Measurements from ENCODE around the gene DISC1.
"Not testable (repeated sequence)": the region's sequence is repeated elsewhere in the genome, so short reads cannot be mapped to it uniquely, and the experiment has no call there.

Gene DISC1

DNA sequence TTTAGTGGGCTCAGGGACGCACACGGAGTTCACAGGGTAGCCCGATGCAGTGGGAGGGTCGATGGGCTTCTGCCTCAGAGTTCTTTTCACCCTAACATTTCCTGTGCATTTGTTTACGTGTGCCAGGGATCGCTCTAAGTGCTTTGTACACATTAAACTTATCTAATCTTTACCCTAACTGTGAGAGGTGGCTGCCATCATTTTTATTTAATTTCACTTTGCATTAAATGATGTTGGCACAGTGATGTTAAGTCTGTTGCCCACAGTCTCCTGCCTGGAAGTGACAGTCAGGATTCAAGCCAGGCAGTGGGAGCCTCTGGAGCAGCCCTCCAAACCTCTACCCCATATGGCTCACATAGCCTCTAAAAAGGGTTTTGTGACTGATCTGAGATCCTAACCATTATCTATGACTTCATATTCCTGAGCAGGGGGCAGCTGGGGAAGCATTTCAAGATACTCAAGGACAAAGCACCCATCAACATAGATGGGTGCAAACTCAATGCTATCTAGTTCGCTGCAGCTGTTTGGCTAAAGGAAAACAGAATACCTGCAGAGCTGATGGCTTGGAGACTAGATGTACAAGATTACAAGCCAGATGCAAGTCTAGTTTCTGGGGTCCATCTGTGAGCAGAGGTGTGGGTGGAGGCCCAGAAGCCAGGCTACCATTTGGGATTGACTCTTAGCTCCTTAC, 303.8 kb downstream of the DISC1 start:
- DNase-seq (ENCODE audit: low read depth in 2 of 2), result no peak

DNA sequence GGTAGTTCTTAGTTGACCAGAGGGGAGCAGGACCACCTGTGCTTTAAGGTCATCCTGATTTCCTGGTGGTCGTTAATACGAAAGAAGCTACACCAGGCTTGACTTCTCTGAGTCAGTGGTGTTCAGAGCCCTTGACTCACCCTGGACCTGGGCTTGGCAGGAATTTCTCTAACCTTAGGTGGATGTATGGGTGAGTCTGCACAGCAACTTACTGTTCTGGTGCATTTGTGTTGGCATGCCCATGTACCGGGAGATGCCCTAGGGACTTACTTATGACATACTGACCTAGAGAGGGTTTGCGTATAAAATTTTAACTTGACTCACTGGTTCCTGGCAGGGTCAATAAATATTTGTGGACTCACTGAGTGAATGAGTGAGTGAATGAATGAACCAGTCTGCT, 304.6 kb downstream of the DISC1 start:
- no peak for DNase-seq (ENCODE audit: low read depth in 2 of 2)

DNA sequence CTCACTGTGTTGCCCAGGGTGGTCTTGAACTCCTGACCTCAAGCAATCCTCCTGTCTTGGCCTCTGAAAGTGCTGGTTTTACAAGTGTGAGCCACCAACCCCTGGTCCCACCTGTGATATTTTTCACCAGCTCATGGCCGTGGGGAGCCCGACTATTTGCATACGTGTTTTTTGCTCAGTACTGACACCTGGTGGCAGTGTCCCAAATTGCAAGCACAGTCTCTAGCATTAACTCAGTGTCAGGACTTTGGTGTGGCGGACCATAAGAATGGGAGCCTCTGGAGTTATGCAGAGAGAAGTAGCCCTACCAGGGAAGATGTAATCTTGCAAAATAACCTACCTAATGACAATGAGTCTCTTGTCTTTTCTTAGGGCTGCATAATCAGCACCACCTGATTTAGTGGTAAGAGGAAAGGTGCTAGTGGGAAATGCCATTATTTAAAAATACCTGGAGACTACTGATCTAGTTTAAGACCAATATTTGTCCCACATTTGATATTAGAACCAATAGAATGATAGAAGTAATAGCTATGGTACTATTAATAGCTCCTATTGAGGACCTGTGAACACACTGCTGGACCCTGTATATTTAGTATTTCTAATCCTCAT, 305.4 kb downstream of the DISC1 start:
- peak; percentile 11 to 23 for DNase-seq (ENCODE audit: low read depth in 2 of 2)

DNA sequence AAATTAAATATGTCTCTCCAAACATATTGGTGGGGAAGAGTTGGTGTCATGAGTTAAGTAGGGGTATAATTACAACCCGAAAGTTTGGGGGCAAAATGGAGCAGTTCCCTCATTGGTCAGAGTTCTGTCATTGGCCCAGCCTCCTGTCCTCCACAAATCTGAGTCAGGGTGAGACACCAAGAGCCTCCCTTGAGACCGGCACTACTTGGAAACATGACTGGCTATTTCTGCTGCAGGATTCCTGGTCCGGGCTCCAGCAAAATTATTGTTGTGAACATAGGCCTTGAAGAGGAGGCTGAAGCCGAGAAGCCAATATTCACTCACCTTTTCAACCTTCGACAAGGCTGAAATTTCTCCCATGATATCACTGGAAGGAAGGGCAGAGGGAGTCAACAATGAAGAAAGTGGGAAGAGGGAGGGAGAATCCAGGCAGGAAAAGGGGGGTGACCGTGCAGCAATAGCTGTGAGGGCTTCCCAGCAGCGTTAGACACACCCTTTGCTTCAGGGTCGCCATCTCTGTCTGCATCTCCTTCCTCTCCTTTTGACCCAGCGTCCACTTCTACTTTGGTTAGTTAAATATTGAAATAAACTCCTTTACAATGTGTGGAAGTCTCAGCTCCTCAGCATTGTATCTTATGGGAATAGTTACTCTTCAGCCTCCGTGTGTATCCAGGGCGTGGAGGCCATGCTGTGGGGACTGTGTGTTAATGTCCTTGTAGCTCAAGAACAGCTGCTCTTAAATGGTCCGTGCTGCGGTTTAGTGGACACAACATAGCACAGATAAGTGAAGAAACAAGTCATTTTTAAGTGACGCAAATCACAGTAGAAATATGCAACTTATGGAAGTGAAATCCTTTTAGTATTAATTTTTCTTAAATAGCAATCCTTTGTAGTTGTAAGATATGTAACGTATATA, 307.4 kb downstream of the DISC1 start:
- no peak for DNase-seq (ENCODE audit: low read depth in 2 of 2)

DNA sequence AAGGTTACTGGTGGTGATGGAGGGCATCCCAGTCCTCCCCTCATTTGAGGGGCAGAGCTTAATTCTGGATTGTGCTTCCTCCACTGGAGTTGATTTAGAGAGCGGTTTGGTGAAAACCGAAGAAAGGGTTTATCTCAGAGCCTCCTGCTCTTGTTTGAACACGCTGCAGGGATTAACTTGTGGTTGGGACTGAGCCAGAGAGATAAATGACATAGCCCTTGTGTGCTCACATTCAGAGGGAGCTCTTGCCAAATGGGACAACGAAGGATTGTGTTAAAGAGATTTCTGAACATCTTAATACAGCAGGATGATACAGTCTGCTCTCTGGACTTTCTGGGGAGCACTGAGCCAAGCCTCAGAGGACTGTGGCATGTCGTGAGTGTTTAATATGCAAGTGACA, 308.2 kb downstream of the DISC1 start:
- DNase-seq (ENCODE audit: low read depth in 2 of 2), result no peak

DNA sequence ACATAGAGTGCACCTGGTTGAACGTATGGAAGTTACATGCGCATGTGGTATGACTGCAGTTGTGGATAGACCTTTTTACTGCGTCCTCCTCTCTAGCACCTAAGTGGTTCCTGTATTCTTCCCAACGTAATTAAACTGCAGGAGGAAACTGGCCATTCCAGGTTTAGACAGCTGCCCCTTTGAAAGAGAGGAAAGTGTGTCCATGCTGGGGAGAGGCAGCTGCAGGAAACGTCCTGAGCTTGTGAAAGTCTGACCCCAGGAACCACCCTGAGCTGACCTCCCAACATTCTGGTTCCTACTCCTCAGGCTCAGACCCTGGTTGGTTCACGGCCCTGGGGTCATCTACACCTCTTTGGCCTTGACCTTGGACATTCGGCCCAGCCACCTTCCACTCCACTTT, 309.3 kb downstream of the DISC1 start:
- DNase-seq (ENCODE audit: low read depth in 2 of 2), result no peak

DNA sequence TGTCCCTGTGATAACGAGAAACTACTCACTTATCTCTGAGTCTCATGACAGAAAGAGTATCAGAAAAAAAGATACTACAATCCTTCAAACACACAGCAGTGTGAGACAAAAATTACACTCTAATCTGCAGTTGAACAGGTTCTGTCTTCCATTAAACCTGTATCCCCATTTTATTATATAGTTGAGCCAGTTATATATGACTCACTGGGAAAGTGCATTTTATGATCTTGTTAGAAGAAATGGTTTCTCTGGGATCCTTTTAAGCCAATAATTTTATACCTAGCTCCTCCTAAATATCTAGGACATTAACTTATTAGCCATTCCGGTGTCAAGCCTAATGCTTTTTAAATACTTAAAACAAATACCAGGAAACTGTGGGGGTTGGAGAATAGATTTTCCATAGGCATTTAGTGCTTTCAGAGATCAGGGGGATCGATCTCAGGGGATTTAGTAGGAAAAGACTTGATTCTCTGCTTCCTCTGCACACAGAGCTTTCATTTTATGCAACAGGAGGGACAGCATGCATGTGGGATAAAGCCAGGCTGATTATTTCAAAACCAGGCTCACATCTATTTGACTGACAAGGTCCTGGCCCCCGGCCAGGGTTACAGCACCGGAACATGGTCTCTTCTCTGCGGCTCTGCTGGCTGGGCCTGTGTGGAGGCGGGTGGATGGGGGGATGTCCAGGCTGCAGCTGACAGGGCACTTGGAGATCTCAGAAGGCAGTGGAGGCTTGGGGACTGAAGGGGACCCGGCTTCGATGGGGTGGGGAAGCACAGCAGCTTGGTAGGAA, 310.6 kb downstream of the DISC1 start:
- no peak for DNase-seq (ENCODE audit: low read depth in 2 of 2)

DNA sequence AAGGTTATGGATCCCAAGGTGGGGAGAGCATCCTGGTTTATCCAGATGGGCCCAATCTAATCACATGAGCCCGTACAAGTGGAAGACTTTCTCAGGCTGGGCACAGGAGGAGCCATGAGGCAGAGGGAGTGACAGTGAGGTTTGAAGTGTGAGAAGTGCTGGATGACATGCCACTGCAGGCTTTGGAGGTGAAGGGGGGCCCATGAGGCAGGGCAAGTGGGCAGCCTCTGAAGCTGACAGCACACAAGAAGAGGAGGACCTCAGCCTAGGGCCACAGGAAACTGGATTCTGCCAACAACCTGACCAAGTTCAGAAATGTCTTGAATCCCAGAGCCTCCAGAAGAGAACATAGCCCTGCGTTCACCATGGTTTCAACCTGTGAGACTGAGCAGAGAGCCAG, 311.6 kb downstream of the DISC1 start:
- DNase-seq (ENCODE audit: low read depth in 2 of 2), result no peak

DNA sequence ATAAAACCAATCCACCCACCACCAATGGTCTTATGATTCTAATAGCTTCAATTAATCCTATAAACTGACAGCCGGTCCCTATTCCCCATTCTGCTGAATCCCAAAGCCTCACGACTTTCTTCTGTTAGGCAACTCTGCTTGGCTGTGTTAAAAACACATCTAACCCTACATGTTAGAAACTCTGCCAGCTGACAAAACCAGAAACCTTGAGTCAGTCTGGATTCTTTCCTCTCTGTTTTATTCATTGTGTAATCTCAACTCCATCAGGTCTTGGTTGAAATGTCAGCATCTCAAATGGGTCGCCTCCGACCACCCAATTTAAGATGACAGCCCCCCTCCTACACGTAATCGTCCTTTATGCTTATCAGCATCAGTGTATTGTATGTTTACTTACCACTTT, 312.1 kb downstream of the DISC1 start:
- no peak for DNase-seq (ENCODE audit: low read depth in 2 of 2)

DNA sequence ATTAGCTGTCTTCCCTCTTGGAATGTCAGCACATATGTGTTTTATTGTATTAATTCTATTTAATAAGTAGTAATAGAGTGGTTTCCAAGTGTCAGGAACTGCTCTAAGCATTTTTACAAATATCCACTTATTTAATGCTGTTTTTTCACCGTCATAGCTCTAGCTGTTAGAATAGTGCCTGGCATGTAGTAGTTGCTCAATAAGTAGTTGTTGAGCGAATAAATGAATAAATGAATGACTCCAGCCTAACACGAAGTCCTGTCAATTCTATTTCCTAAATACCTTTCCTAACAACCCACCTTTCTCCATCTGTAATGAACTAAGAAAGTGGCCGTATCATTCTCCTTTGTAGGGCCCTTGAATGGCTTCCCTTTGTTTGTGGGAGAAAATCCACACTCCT, 312.5 kb downstream of the DISC1 start:
- DNase-seq (ENCODE audit: low read depth in 2 of 2), result no peak

DNA sequence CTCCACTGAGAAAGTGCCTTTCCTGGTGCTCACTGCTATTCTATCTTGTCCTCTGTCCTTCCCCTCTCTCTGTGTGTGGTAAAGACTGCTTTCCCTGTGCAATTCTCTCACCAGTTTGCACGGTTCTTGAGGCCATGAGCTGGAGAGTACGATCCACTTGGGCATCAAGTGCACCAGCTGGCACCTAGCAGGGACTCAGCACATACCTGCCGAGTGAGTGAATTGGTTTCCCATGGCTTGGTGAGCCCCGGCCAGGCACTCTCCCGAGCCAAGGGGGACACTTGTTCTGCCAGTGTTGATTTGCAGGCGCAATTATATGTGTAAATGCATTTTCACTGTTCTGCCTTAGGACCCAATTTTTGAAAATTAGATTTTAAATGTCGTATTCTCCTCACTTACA, 313.5 kb downstream of the DISC1 start:
- DNase-seq (ENCODE audit: low read depth in 2 of 2), result no peak

DNA sequence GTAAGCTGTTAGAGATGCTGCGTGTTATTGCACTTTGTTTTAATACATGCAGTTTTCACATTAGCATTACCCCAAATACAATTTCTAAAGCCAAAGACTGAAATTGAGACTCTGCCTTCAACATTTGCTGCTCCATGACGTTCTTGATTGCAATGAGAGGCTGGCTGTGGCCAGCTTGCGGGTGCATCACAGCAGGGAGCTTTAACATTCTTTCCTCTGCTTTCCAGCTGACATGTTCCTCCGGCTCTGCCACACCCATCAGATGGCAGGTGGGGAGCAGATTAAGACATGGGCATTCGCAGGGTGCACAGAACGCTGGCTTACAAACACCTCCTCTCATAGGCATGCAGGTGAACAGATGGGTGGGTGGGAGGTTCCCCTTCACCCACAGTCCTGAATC, 314.1 kb downstream of the DISC1 start:
- DNase-seq (ENCODE audit: low read depth in 2 of 2), result no peak

DNA sequence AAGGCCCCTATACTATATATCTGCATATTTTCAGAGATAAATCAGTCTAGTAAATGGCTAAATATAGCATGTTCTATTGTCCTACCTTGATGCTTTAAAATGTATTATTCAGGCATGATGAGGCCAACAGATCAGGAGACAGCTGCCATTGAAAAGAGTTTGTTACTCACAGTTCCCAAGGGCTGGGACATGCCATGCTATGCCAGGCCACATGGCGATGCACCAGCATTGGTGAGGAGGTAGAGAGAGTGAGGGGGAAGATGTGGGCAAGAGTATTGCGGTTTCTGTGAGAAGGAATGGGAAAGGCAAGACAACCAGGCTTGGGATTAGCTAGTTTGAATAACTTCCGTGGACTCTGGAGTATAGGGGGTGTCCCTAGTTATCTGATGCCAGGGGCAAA, 316.5 kb downstream of the DISC1 start:
- DNase-seq (ENCODE audit: low read depth in 2 of 2), result no peak

DNA sequence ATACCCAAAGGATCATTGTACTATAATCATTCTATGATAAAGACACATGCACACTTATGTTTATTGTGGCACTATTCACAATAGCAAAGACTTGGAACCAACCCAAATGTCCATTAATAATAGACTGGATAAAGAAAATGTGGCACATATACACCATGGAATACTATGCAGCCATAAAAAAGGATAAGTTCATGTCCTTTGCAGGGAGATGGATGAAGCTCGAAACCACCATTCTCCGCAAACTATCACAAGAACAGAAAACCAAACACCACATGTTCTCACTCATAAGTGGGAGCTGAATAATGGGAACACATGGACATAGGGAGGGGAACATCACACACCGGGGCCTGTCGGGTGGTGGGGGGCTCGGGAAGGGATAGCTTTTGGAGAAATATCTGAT, 321.5 kb downstream of the DISC1 start:
- DNase-seq (ENCODE audit: low read depth in 2 of 2), result not testable (repeated sequence)

DNA sequence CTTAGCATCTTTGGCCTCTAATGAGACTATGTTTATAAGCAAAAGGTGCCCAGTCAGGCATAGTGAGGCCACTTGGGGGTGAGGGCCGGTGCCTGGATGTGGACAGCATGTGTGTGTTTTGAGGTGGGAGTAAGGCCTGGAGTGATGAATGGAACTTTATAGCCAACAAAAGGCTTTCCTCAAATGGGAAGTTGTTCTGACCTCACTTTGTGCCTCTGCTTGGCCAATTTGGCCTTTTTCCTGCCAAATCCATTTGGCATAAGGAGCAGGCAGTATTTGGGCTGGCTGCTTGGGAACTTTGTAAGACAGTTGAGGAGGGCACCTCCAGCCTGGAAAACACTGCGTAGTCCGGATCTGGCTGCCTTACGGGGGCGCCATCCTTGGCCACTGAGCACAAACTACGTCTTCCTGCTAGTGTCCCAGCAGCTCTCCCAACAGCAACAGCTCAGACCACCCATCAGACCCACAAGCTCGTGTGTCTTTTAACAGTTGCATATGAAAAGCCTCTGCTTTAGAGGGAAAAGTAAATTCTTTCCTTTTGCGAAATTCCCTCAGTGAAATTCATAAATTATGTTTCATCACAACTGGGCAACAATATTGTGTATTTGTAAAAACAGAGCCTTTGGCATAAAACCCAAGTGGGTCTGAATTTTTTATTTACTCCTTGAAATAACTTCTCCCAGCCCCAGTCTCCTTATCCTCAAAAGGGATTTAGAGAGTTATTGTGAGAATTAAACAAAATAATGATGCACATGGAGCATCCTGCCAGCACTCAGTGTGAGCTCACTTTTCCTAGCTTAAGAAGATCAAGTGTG, 322.9 kb downstream of the DISC1 start:
- no peak for DNase-seq (ENCODE audit: low read depth in 2 of 2)

DNA sequence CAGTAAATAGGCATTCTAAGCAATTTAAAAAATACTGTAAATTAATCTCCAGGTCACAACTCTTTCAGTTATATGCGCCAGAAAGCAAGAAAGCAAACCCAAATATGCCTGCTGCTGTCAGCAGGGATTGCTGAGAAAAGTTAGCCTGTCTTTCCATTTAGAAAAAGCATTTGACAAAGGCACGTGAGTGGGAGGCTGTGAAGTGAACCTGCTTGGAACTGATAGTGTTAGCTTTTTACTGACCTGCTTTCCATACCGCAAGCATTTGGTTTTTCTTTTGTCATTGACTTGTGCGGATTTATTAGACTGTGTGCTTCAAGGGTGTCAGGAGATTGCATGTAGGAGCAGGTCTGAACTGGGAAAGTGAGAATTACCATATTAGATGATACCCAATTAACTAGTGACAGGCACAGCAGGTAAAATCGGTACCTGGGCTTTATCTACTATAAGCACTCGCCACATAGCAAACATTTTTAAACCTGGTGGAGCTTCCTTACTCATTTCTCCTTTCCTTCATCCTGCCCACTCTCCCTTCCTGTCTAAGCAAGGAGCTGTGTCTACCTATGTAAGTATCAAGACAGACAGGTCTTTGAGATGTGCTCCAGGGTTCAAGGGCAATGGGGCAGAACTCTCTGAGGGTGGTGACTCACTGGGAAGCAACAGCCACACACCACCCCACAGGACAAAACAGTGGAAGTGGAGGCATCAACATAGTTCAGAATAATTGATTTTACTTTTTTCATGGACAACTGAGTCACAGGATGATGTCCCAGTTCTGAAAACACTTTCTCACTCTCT, 323.9 kb downstream of the DISC1 start:
- DNase-seq (ENCODE audit: low read depth in 2 of 2), result no peak

DNA sequence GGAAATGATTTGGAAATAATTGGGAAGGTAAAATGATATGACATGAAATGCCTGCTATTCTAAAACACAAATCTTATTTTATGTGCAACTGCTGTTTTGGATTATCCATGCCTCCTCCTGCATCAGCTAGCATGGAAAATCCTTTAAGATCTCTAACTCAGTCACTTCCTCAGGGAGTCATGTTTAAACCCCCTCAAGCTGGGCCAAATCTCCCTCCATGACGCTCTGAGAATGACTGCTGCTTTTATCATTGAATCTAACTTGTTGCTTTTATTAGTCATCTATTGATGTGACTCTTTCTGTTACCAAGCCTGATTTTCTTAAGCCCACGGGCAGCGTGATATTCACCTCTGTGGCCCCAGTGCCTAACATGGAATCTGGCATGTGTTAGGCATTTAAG, 324.8 kb downstream of the DISC1 start:
- DNase-seq (ENCODE audit: low read depth in 2 of 2), result no peak

DNA sequence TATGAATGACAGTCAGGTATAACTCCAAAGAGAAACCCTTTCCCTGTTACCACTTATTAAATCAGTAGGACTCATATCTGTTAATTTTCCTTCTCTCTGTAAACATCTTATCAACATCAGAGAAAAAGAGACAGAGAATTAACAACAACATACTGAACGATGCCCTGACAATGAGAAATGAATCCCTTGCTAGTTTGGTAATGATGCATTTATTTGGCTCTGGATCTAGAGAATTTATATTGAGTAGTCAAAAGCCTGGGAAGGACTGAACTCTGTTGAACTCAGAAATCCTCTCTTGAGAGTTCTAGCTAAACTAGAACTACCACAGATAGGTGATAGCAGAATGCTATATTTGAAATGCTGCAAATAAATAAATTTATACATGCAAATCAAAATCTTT, 325.6 kb downstream of the DISC1 start:
- no peak for DNase-seq (ENCODE audit: low read depth in 2 of 2)

DNA sequence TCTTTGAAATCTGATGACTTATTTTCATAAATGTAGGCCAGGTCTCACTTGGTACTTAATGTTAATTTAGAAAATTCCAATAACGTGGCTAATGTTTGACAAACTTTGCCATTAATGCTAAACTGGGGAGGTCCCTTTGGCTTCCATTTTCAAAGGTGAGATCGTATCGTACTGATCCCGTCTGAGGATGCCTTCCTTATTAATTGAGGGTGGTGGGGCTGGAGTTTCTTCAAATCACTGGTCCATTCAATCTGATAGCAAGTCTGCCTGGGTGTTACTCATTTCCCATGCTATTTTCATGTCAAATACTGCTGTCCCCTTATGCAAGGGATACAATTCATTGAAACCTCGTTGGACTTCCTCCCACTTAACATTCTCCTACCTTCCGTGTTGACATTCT, 327.1 kb downstream of the DISC1 start:
- no peak for DNase-seq (ENCODE audit: low read depth in 2 of 2)

DNA sequence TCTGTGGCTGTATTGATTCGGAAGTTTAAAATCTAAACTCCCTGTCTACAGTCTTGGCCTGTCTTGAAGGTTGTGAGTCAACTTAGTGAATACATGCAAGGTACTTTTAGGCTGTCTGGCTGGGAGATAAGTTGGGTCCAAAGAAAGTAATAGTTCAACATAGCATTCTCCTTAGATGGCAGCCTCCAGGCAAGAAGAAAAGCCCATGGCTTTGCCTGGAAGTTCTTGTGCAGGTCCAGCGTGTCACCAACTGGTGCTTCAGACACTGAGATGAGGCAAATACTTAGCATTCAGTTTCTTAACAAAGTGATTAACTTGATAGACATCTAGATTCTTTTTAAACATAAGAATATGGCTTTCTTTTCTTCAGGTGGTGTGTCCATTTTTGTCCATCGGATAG, 328.2 kb downstream of the DISC1 start:
- no peak for DNase-seq (ENCODE audit: low read depth in 2 of 2)

Measured in stimulated activated CD8-positive, alpha-beta memory T cell treated with anti-CD3 and anti-CD28 coated beads, Interleukin-15, amount 100 ng/mL, for 48 hours (primary cell).